GM12872 (cell line): ENCODE results near the gene CD1D.

Experiments used
- CTCF ChIP-seq: IDR thresholded peaks from 3 replicates; pipeline ENCODE4 v1.5.1; 2011; ENCODE audit warnings: low read depth, mild to moderate bottlenecking, low read length, moderate library complexity; ENCODE audit not compliant: insufficient read depth

Gene CD1D

GRCh38 chr1:158154501-158154900 is 26.2 kb upstream of the CD1D start:
- no peak for TF ChIP-seq CTCF

- no peak for TF ChIP-seq CTCF
Observed at GRCh38 chr1:158155673-158156072, 25.0 kb upstream of the CD1D start.

- no peak for TF ChIP-seq CTCF
Observed at GRCh38 chr1:158159597-158159996, 21.1 kb upstream of the CD1D start.

GRCh38 chr1:158161446-158161845 is 19.2 kb upstream of the CD1D start:
- TF ChIP-seq CTCF = no peak

- no peak for TF ChIP-seq CTCF
Observed at GRCh38 chr1:158163000-158163947, 17.4 kb upstream of the CD1D start.

- TF ChIP-seq CTCF = no peak
Observed at GRCh38 chr1:158169105-158169504, 11.6 kb upstream of the CD1D start.

- TF ChIP-seq CTCF = no peak
Observed at GRCh38 chr1:158176399-158176798, 4.3 kb upstream of the CD1D start.
